HepG2 (cell line): ENCODE data around the gene ZNF629. TPM values are rescaled to one million over a fixed set of nuclear protein-coding genes. Genes with fewer than 3 reads are reported as not detected.

Experiments used
- ARID5B ChIP-seq: IDR thresholded peaks from 2 replicates; pipeline ENCODE4 v1.4.0; 2020; ENCODE audit warnings: mild to moderate bottlenecking, missing genetic modification reagents
- CHD4 ChIP-seq: fragments of 200-600 bp; sonication (generic); IDR thresholded peaks from 2 replicates; pipeline ENCODE4 v1.7.0; 2017; ENCODE audit warnings: mild to moderate bottlenecking, low read length, borderline replicate concordance
- ELF3 ChIP-seq: IDR thresholded peaks from 2 replicates; pipeline ENCODE4 v1.6.1; 2016; ENCODE audit warnings: missing genetic modification reagents, missing compliant biosample characterization
- NFAT5 ChIP-seq: sonication (generic); formaldehyde crosslinking; IDR thresholded peaks from 2 replicates; pipeline ENCODE4 v1.4.0; 2020; ENCODE audit warnings: missing genetic modification reagents
- PHF20 ChIP-seq: sonication (generic); formaldehyde crosslinking; IDR thresholded peaks from 2 replicates; pipeline ENCODE4 v1.5.0; 2020; ENCODE audit warnings: mild to moderate bottlenecking, missing genetic modification reagents
- SCMH1 ChIP-seq: sonication (generic); formaldehyde crosslinking; IDR thresholded peaks from 2 replicates; pipeline ENCODE4 v1.9.0; 2021; ENCODE audit warnings: missing genetic modification reagents, mild to moderate bottlenecking, borderline replicate concordance
- SMAD9 ChIP-seq: sonication (generic); formaldehyde crosslinking; IDR thresholded peaks from 2 replicates; pipeline ENCODE4 v1.5.1; 2020; ENCODE audit warnings: mild to moderate bottlenecking, missing genetic modification reagents
- SP2 ChIP-seq: sonication (generic); formaldehyde crosslinking; IDR thresholded peaks from 2 replicates; pipeline ENCODE4 v1.5.1; 2020; ENCODE audit warnings: mild to moderate bottlenecking, missing genetic modification reagents
- TBL1XR1 ChIP-seq: fragments of 150-350 bp; IDR thresholded peaks from 2 replicates; pipeline ENCODE4 v1.6.1; 2014; ENCODE audit warnings: borderline replicate concordance, low read length; ENCODE audit not compliant: partially characterized antibody
- TBX2 ChIP-seq: sonication (generic); formaldehyde crosslinking; IDR thresholded peaks from 2 replicates; pipeline ENCODE4 v1.5.0; 2020; ENCODE audit warnings: missing genetic modification reagents, mild to moderate bottlenecking, borderline replicate concordance
- ZFP62 ChIP-seq: sonication (generic); formaldehyde crosslinking; IDR thresholded peaks from 2 replicates; pipeline ENCODE4 v1.4.0; 2020; ENCODE audit warnings: missing genetic modification reagents
- ZNF275 ChIP-seq: sonication (generic); formaldehyde crosslinking; IDR thresholded peaks from 2 replicates; pipeline ENCODE4 v1.8.0; 2022; ENCODE audit warnings: missing genetic modification reagents, mild to moderate bottlenecking, inconsistent platforms, borderline replicate concordance
- ZNF343 ChIP-seq: sonication (generic); formaldehyde crosslinking; IDR thresholded peaks from 2 replicates; pipeline ENCODE4 v1.4.0; 2020; ENCODE audit warnings: mild to moderate bottlenecking, missing genetic modification reagents
- ZNF441 ChIP-seq: sonication (generic); formaldehyde crosslinking; IDR thresholded peaks from 2 replicates; pipeline ENCODE4 v1.7.0; 2021; ENCODE audit warnings: missing genetic modification reagents, borderline replicate concordance
- ZNF574 ChIP-seq: sonication (generic); formaldehyde crosslinking; IDR thresholded peaks from 2 replicates; pipeline ENCODE4 v1.4.0; 2020; ENCODE audit warnings: missing genetic modification reagents
- polyA plus RNA-seq, 8 experiments: library from polyadenylated mRNA; depleted of rRNA in 3 of 8; stranded (reverse) in 7 of 8; unstranded in 1 of 8; fragments of >200 nt; fragmentation: Illumina TruSeq in 4 of 8; extraction: Trizol in 4 of 8; gene quantifications; 2 replicates each; pipeline versions ENCODE4 v1.2.1 to v1.2.3, GENCODE V29; 2011 to 2016; ENCODE audit warnings: low read depth in 4 of 8, missing spikeins in 1 of 8, mixed read lengths in 1 of 8; ENCODE audit not compliant: insufficient read depth in 1 of 8
- total RNA-seq, 5 experiments: library from RNA; depleted of rRNA; stranded (reverse); fragments of >200 nt; fragmentation: Illumina TruSeq; extraction: Trizol; gene quantifications; 2 replicates each; pipeline ENCODE4 v1.2.3, GENCODE V29; 2016; ENCODE audit warnings: low read depth in 1 of 5

Gene ZNF629
- total and polyA plus RNA-seq, 2 of the 13 experiments (the other 11 are each of a cell fraction or from before 2014, with no cell fraction given) = 6.1 to 16.5 TPM

GRCh38 chr16:30775392-30776188 lies 11.4 kb downstream of the ZNF629 start (continued):
- TF ChIP-seq ARID5B = peak; percentile 66; the same call in 1 of the 2 replicates
- no peak for TF ChIP-seq SMAD9 (CRISPR knock-in tag)
- TF ChIP-seq CHD4 = no peak
- TF ChIP-seq SCMH1 (CRISPR knock-in tag) = no peak
- peak; percentile 80 for TF ChIP-seq ELF3 (CRISPR knock-in tag)
- peak; percentile 94 for TF ChIP-seq TBX2 (CRISPR knock-in tag)
- peak; percentile 5; the same call in 1 of the 2 replicates for TF ChIP-seq SP2 (CRISPR knock-in tag)
- TF ChIP-seq TBL1XR1 = peak; percentile 35
- peak; percentile 78; the same call in 1 of the 2 replicates for TF ChIP-seq NFAT5 (CRISPR knock-in tag)
- TF ChIP-seq ZNF441 (CRISPR knock-in tag) = 0 out of 2 replicates have a peak, but pooled peaks have one; percentile 80
- TF ChIP-seq ZFP62 (CRISPR knock-in tag) = 0 out of 2 replicates have a peak, but pooled peaks have one; percentile 61
- TF ChIP-seq ZNF343 (CRISPR knock-in tag) = peak; percentile 94
- TF ChIP-seq ZNF275 (CRISPR knock-in tag) = peak; percentile 84; the same call in 1 of the 2 replicates
- TF ChIP-seq ZNF574 = peak; percentile 88
- TF ChIP-seq PHF20 (CRISPR knock-in tag) = peak; percentile 72; the same call in 1 of the 2 replicates
